Neutrophil (primary cell): ENCODE results near the gene SLC25A44.

Source experiments
- H3K27ac ChIP-seq: fragments of 200-600 bp; sonication (generic); 2 replicates; pipeline ENCODE4 v1.5.1; 2016; ENCODE audit warnings: mild to moderate bottlenecking, moderate library complexity
- H3K27me3 ChIP-seq: fragments of 200-600 bp; sonication (generic); 2 replicates; pipeline ENCODE4 v1.6.0; 2016; ENCODE audit warnings: mild to moderate bottlenecking
- H3K36me3 ChIP-seq: fragments of 200-600 bp; sonication (generic); 2 replicates; pipeline ENCODE4 v1.5.1; 2017
- H3K4me1 ChIP-seq, 2 experiments: fragments of 200-600 bp in 1 of 2; sonication (generic) in 1 of 2; 1 replicate in 1 of 2; 2 replicates in 1 of 2; pipeline versions ENCODE4 v1.5.1 to v1.6.1; 2013 to 2016; ENCODE audit warnings: low read depth in 1 of 2, low read length in 1 of 2, mild to moderate bottlenecking in 1 of 2, moderate library complexity in 1 of 2; ENCODE audit not compliant: control insufficient read depth in 1 of 2, insufficient read depth in 1 of 2
- H3K4me3 ChIP-seq, 2 experiments: fragments of 200-600 bp in 1 of 2; sonication (generic) in 1 of 2; 1 replicate in 1 of 2; 2 replicates in 1 of 2; pipeline ENCODE4 v1.5.1; 2013 to 2016; ENCODE audit warnings: low read depth in 1 of 2, low read length in 1 of 2, mild to moderate bottlenecking in 1 of 2, moderate library complexity in 1 of 2
- H3K9me3 ChIP-seq: fragments of 200-600 bp; sonication (generic); 2 replicates; pipeline ENCODE4 v1.5.1; 2016
- TF ChIP-seq, protein P1 (sequence below): fragments of 200-600 bp; sonication (generic); IDR thresholded peaks from 2 replicates; pipeline ENCODE4 v1.5.1; 2016; ENCODE audit warnings: antibody characterized with exemption

The SLC25A44 gene

GRCh38 chr1:156221986-156222692 is 28.2 kb downstream of the SLC25A44 start:
- TF ChIP-seq, protein P1, sequence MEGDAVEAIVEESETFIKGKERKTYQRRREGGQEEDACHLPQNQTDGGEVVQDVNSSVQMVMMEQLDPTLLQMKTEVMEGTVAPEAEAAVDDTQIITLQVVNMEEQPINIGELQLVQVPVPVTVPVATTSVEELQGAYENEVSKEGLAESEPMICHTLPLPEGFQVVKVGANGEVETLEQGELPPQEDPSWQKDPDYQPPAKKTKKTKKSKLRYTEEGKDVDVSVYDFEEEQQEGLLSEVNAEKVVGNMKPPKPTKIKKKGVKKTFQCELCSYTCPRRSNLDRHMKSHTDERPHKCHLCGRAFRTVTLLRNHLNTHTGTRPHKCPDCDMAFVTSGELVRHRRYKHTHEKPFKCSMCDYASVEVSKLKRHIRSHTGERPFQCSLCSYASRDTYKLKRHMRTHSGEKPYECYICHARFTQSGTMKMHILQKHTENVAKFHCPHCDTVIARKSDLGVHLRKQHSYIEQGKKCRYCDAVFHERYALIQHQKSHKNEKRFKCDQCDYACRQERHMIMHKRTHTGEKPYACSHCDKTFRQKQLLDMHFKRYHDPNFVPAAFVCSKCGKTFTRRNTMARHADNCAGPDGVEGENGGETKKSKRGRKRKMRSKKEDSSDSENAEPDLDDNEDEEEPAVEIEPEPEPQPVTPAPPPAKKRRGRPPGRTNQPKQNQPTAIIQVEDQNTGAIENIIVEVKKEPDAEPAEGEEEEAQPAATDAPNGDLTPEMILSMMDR, result no peak
- H3K27ac ChIP-seq, result peak overlapping the region; percentile 50
- H3K36me3 ChIP-seq, result peaks cover 29% of the 10 kb centered on the region
- H3K27me3 ChIP-seq, result no peaks in the 10 kb centered on the region
- H3K9me3 ChIP-seq, result no peaks in the 10 kb centered on the region
- peaks cover 31 to 36% of the 10 kb centered on the region in 2 experiments for H3K4me1 ChIP-seq
- H3K4me3 ChIP-seq, result no peak overlapping the region

DNA sequence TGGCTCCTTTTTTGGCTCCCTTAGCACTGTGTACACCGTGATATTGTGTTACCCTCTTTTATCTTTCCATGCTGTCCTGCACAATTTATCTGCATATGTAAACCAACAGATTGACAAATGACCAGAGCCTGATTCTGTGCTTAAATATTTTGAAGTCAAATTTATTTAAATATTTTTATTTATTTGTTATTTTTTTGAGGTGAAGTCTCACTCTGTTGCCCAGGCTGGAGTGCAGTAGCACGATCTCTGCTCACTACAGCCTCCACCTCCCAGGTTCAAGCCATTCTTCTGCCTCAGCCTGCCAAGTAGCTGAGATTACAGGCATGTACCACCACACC is 31.7 kb downstream of the SLC25A44 start:
- Histone ChIP-seq H3K4me1 (peaks cover 6 to 10% of the 10 kb centered on the region in 2 experiments), H3K27me3 (no peaks in the 10 kb centered on the region), H3K9me3 (no peaks in the 10 kb centered on the region), H3K4me3 (no peak overlapping the region), H3K27ac (peak overlapping the region; percentile 61), H3K36me3 (peaks cover 43% of the 10 kb centered on the region)
- TF ChIP-seq, protein P1, result no peak

DNA sequence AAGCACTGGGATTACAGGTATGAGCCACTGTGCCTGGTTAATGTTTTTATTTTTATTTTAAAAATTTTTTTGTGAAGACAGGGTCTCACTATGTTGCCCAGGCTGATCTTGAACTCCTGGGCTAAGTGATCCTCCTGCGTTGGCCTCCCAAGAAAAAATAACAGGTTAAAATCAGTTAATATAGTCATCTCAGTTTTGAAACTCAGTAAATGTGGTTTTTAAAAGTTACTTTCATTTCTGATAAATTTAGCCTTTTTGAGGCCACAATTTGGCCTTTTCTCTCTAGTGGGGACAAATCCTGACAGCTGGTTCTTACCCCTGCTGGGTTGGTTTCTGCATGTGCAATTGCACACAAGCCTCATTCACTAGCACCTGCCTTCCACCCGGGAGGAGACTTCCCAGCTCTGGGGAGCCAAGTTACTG is 32.2 kb downstream of the SLC25A44 start:
- H3K4me1 ChIP-seq, result peaks cover 6 to 10% of the 10 kb centered on the region in 2 experiments
- no peaks in the 10 kb centered on the region for H3K9me3 ChIP-seq
- TF ChIP-seq, protein P1, result no peak
- H3K36me3 ChIP-seq, result peaks cover 38% of the 10 kb centered on the region
- H3K27ac ChIP-seq, result peak overlapping the region; percentile 61
- no peak overlapping the region for H3K4me3 ChIP-seq
- no peaks in the 10 kb centered on the region for H3K27me3 ChIP-seq

DNA sequence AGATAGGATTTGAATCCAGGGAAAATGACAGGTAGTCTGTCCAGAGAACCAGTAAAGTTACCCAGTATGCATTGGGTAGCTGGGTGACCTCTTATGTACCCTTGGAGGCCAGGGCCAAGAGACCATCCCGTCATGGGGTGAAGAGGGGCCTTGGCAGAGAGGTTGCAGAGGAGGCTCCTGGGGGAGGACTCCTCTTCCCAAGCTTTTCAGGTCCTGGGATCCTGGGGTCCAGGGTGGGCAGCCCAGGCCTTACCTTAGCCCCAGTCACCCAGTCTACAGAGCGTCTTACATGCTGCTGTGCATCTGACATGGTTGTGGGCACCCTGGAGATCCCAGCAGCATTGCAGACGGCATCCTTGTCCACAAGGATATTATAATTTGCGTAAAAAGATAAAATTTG is 32.9 kb downstream of the SLC25A44 start:
- peaks cover 6 to 10% of the 10 kb centered on the region in 2 experiments for H3K4me1 ChIP-seq
- TF ChIP-seq, protein P1, result no peak
- H3K4me3 ChIP-seq, result no peak overlapping the region
- no peak overlapping the region for H3K27ac ChIP-seq
- no peaks in the 10 kb centered on the region for H3K9me3 ChIP-seq
- H3K36me3 ChIP-seq, result peaks cover 36% of the 10 kb centered on the region
- H3K27me3 ChIP-seq, result no peaks in the 10 kb centered on the region

- TF ChIP-seq, protein P1, result no peak
- H3K4me1 ChIP-seq, result peaks cover 6 to 10% of the 10 kb centered on the region in 2 experiments
- H3K27me3 ChIP-seq, result no peaks in the 10 kb centered on the region
- H3K27ac ChIP-seq, result no peak overlapping the region
- no peak overlapping the region for H3K4me3 ChIP-seq
- peaks cover 40% of the 10 kb centered on the region for H3K36me3 ChIP-seq
- no peaks in the 10 kb centered on the region for H3K9me3 ChIP-seq
These were observed 34.6 kb downstream of the SLC25A44 start for GRCh38 chr1:156228501-156228900.
